NCI-H510A treated with DMSO at 0.1 percent for 48 hours (cell line): ENCODE measurements around the gene ACAP3.

ENCODE experiments used
- DNase-seq: peaks from one replicate; lab custom pipeline; 2025; lab: John Stamatoyannopoulos, UW

The ACAP3 gene

GRCh38 chr1:1244192-1244811 lies 63.4 kb downstream of the ACAP3 start:
- no peak for DNase-seq

GRCh38 chr1:1243807-1244191 lies 63.9 kb downstream of the ACAP3 start:
- no peak for DNase-seq

- no peak for DNase-seq
These were observed 64.5 kb downstream of the ACAP3 start for GRCh38 chr1:1243266-1243660.

GRCh38 chr1:1242461-1243265 lies 65.1 kb downstream of the ACAP3 start:
- DNase-seq: no peak
